GM10266 (cell line): ENCODE measurements around the gene DEFB113.

Source experiments
- DNase-seq: peaks from one replicate; pipeline ENCODE4 v3.0.0; 2012; ENCODE audit errors: extremely low spot score
- CTCF ChIP-seq: IDR thresholded peaks from 2 replicates; pipeline ENCODE4 v1.5.1; 2012; ENCODE audit warnings: mild to moderate bottlenecking, low read depth; ENCODE audit not compliant: control insufficient read depth, insufficient read depth; ENCODE audit errors: missing control alignments

The DEFB113 gene

GRCh38 chr6:49982046-49982445 is 12.6 kb upstream of the DEFB113 start:
- DNase-seq = no peak
- TF ChIP-seq CTCF = no peak

- TF ChIP-seq CTCF = no peak
- peak; percentile 4 for DNase-seq
Observed at GRCh38 chr6:49980898-49981297, 11.5 kb upstream of the DEFB113 start.

GRCh38 chr6:49979584-49979983 is 10.2 kb upstream of the DEFB113 start:
- TF ChIP-seq CTCF = no peak

DNA sequence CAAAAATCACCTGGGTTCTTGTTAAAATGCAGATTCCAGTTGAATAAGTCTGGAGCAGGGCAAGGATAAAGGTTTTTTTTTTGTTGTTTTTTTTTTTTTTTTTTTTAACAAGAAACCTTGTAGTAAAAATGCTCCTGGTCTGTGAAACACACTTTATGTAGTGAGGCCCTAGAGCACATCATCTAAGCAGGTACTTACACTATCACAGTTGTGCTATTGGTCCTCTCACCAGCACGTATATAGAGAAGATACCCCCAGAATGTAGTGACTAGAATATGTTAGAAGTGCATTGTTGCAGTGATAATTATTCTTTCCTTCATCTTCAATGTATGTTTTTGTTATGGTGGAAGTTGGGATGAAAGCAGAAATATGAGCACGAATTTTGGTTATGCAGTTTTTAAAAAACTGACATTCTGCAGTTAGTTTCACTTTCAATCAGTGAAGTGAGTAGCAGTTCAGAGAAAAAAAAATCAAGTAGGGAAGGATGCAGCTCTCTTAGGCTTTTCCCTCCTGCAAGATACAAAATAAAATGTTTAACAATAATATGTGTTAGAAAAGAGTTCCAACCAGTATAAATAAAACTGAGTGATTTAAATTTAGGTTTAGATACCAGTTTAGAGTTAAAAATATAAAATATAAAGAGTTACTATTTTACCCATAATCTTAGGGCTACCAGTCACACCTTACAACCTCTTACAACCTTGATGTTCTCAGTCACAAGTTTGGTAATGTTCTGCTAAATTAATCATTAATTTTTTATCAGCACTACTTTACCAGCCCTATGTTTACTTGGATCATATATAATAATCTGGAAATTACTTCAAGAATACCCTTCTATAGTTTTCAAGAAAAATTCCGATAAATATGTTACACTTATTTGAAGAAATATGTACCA is 9.2 kb upstream of the DEFB113 start:
- no peak for TF ChIP-seq CTCF
- DNase-seq = no peak

More at GRCh38 chr6:49979584-49979983, 10.2 kb upstream of the DEFB113 start:
- peak; percentile 5 for DNase-seq

DNA sequence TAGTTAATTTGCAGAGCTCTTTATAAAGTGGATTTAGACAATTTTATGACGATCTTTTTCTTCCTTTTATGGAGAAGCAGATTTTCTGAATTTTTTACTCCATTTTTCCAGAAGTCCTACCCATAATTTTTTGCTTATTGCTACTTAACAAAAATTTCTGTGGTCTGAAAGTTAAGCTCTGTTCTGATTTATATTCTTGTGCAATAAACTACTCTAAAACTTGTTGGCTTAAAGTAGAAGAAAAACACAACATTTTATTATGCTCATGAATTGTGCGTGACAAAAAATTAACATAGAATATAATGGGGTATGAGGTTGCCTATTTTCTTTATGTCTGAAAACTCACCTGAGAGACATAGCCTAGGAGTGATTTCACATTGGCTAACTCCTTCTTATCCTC is 2.6 kb downstream of the DEFB113 start:
- TF ChIP-seq CTCF = no peak
- DNase-seq = no peak

DNA sequence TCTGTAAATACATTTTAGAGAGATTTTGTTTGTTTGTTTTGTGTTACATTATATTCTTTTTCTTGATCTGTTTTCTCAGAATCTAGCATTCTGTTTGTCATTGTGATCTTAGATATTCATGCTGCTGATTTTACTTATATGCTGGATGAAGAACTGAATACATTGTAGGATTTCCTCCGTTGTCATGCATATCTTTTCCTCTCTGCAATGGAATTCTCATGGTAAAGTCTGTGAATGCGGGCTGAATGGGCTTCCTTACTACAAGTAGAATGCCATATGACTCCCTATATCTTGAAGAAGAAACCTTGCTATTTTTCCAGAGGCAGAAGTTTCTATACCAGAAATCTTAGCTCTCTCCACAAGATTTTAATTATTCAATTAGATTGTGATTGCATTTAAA is 3.1 kb downstream of the DEFB113 start:
- TF ChIP-seq CTCF = no peak
- DNase-seq = no peak

DNA sequence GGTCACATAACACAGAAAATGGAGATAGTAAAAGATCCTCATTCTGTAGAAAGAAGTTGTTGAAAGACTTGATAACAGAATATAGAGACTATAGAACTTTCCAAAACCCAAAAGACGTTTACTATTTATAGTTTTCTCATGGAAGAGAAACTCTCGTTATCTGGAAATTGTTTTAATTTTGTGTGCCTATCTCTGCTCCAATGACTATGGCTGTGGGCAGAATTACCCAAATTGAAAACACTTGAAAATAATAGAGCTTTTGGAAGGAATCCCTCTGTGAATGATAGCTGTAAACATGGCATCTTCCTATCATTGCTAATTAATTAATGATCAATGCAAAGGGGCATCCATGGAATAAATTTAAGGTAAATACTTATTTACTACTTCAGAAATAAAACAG is 5.4 kb downstream of the DEFB113 start, which contains the start of gene DEFB114:
Gene DEFB114, minus strand, starts transcription at position 101 of the 400 bp plus-strand sequence. Its CDS starts 59 bp downstream, at position 42.
- no peak for DNase-seq
- no peak for TF ChIP-seq CTCF
